ENCODE measurements around the gene CEP89. TPM values are rescaled to one million over a fixed set of nuclear protein-coding genes. Genes with fewer than 3 reads are reported as not detected.

The CEP89 gene
- total and polyA plus RNA-seq, 2 donors (not counting 1 experiment from before 2014, with no cell fraction given), result 6.3 to 13.8 TPM

GRCh38 chr19:32910874-32911273, 60.9 kb downstream of the CEP89 start:
- DNase-seq (ENCODE audit: low read depth in 2 of 2), result no peak

GRCh38 chr19:32910094-32910493, 61.7 kb downstream of the CEP89 start:
- Histone ChIP-seq H3K4me3 (replicated peaks in 1 of 4; ENCODE audit: control extremely low read depth in 1 of 4, insufficient read depth in 1 of 4, low read depth in 3 of 4, low read length in 4 of 4) (no peak overlapping the region), H3K36me3 (ENCODE audit: control insufficient read depth, insufficient read depth, low read length) (no peaks in the 10 kb centered on the region), H3K4me2 (ENCODE audit: extremely low read depth, insufficient read depth, low read length) (no peak overlapping the region), H3K4me1 (ENCODE audit: control insufficient read depth, extremely low read depth, insufficient read depth, low read length) (no peaks in the 10 kb centered on the region), H3K27ac (ENCODE audit: insufficient read depth, low read length) (no peak overlapping the region), H2AFZ (ENCODE audit: low read length) (no peak overlapping the region), H3K9me3 (ENCODE audit: control insufficient read depth, insufficient read depth, low read depth, low read length) (no peaks in the 10 kb centered on the region), H4K20me1 (ENCODE audit: control insufficient read depth, extremely low read depth, insufficient read depth, low read length) (no peaks in the 10 kb centered on the region), H3K9ac (ENCODE audit: insufficient read depth, low read length) (no peak overlapping the region), H3K79me2 (ENCODE audit: control insufficient read depth, insufficient read depth, low read length) (no peaks in the 10 kb centered on the region), H3K27me3 (ENCODE audit: control insufficient read depth, insufficient read depth, low read length) (no peaks in the 10 kb centered on the region)
- DNase-seq (ENCODE audit: low read depth in 2 of 2), result no peak
- no peak for TF ChIP-seq EZH2 (IDR thresholded peaks at IDR 0.05; ENCODE audit: low read length, missing control alignments)
- no peak for TF ChIP-seq CTCF (conservative IDR thresholded peaks at IDR 0.05 in 1 of 2, IDR thresholded peaks at IDR 0.05 in 1 of 2; ENCODE audit: low read depth in 1 of 2, low read length in 2 of 2)

More at GRCh38 chr19:32910874-32911273, 60.9 kb downstream of the CEP89 start:
- H3K9ac ChIP-seq (ENCODE audit: insufficient read depth, low read length), result no peak overlapping the region
- H3K79me2 ChIP-seq (ENCODE audit: control insufficient read depth, insufficient read depth, low read length), result no peaks in the 10 kb centered on the region
- no peak for TF ChIP-seq CTCF (conservative IDR thresholded peaks at IDR 0.05 in 1 of 2, IDR thresholded peaks at IDR 0.05 in 1 of 2; ENCODE audit: low read depth in 1 of 2, low read length in 2 of 2)
- TF ChIP-seq EZH2 (IDR thresholded peaks at IDR 0.05; ENCODE audit: low read length, missing control alignments), result no peak
- H4K20me1 ChIP-seq (ENCODE audit: control insufficient read depth, extremely low read depth, insufficient read depth, low read length), result no peaks in the 10 kb centered on the region
- H3K9me3 ChIP-seq (ENCODE audit: control insufficient read depth, insufficient read depth, low read depth, low read length), result no peaks in the 10 kb centered on the region
- H3K4me2 ChIP-seq (ENCODE audit: extremely low read depth, insufficient read depth, low read length), result no peak overlapping the region
- no peak overlapping the region for H3K27ac ChIP-seq (ENCODE audit: insufficient read depth, low read length)
- no peaks in the 10 kb centered on the region for H3K27me3 ChIP-seq (ENCODE audit: control insufficient read depth, insufficient read depth, low read length)
- no peak overlapping the region for H2AFZ ChIP-seq (ENCODE audit: low read length)
- no peaks in the 10 kb centered on the region for H3K36me3 ChIP-seq (ENCODE audit: control insufficient read depth, insufficient read depth, low read length)
- no peak overlapping the region for H3K4me3 ChIP-seq (replicated peaks in 1 of 4; ENCODE audit: control extremely low read depth in 1 of 4, insufficient read depth in 1 of 4, low read depth in 3 of 4, low read length in 4 of 4)
- H3K4me1 ChIP-seq (ENCODE audit: control insufficient read depth, extremely low read depth, insufficient read depth, low read length), result no peaks in the 10 kb centered on the region

GRCh38 chr19:32909257-32909656, 62.5 kb downstream of the CEP89 start:
- Histone ChIP-seq H3K36me3 (ENCODE audit: control insufficient read depth, insufficient read depth, low read length) (no peaks in the 10 kb centered on the region), H3K4me2 (ENCODE audit: extremely low read depth, insufficient read depth, low read length) (no peak overlapping the region), H3K27ac (ENCODE audit: insufficient read depth, low read length) (no peak overlapping the region), H2AFZ (ENCODE audit: low read length) (no peak overlapping the region), H3K9ac (ENCODE audit: insufficient read depth, low read length) (no peak overlapping the region), H3K4me1 (ENCODE audit: control insufficient read depth, extremely low read depth, insufficient read depth, low read length) (no peaks in the 10 kb centered on the region), H3K27me3 (ENCODE audit: control insufficient read depth, insufficient read depth, low read length) (no peaks in the 10 kb centered on the region), H4K20me1 (ENCODE audit: control insufficient read depth, extremely low read depth, insufficient read depth, low read length) (no peaks in the 10 kb centered on the region), H3K9me3 (ENCODE audit: control insufficient read depth, insufficient read depth, low read depth, low read length) (no peaks in the 10 kb centered on the region), H3K79me2 (ENCODE audit: control insufficient read depth, insufficient read depth, low read length) (no peaks in the 10 kb centered on the region), H3K4me3 (replicated peaks in 1 of 4; ENCODE audit: control extremely low read depth in 1 of 4, insufficient read depth in 1 of 4, low read depth in 3 of 4, low read length in 4 of 4) (no peak overlapping the region)
- TF ChIP-seq CTCF (conservative IDR thresholded peaks at IDR 0.05 in 1 of 2, IDR thresholded peaks at IDR 0.05 in 1 of 2; ENCODE audit: low read depth in 1 of 2, low read length in 2 of 2), result no peak
- no peak for TF ChIP-seq EZH2 (IDR thresholded peaks at IDR 0.05; ENCODE audit: low read length, missing control alignments)
- DNase-seq (ENCODE audit: low read depth in 2 of 2), result no peak
